Kidney (tissue), 14 donors: ENCODE measurements around the gene HSPA1B. TPM values are rescaled to one million over a fixed set of nuclear protein-coding genes. Genes with fewer than 3 reads are reported as not detected.

Experiments
- DNase-seq, 5 donors: peaks; one replicate each; pipeline ENCODE4 v3.0.0-alpha.2; 2013 to 2020
- FAIRE-seq: peaks from 2 replicates; lab custom pipeline; 2012; peaks lifted over from hg19 to GRCh38; lab: Jason Lieb, UNC
- H3K27ac ChIP-seq, 2 donors: one replicate each; pipeline ENCODE4 v1.7.0; 2013; ENCODE audit warnings: low read depth in 2 of 2, low read length in 2 of 2, inconsistent platforms in 1 of 2
- H3K27me3 ChIP-seq: one replicate; pipeline ENCODE4 v1.7.1; 2013; ENCODE audit warnings: low read length, inconsistent platforms; ENCODE audit not compliant: control insufficient read depth, insufficient read depth
- H3K36me3 ChIP-seq, 3 donors: one replicate each; pipeline versions ENCODE4 v1.7.0 to v1.7.1; 2013; ENCODE audit warnings: low read length in 3 of 3, control low read depth in 1 of 3, inconsistent platforms in 1 of 3; ENCODE audit not compliant: insufficient read depth in 3 of 3, control insufficient read depth in 2 of 3
- H3K4me1 ChIP-seq, 3 donors: one replicate each; pipeline versions ENCODE4 v1.7.0 to v1.7.1; 2013; ENCODE audit warnings: low read length in 3 of 3, inconsistent platforms in 1 of 3, low read depth in 1 of 3; ENCODE audit not compliant: control insufficient read depth in 2 of 3, insufficient read depth in 2 of 3
- H3K4me3 ChIP-seq, 3 donors: one replicate each; pipeline versions ENCODE4 v1.7.0 to v1.8.1; 2013; ENCODE audit warnings: low read length in 3 of 3, control low read depth in 1 of 3, inconsistent platforms in 1 of 3
- H3K9ac ChIP-seq, 3 donors: one replicate each; pipeline versions ENCODE4 v1.7.0 to v1.7.1; 2013; ENCODE audit warnings: low read length in 3 of 3, control low read depth in 1 of 3, inconsistent platforms in 1 of 3
- H3K9me3 ChIP-seq, 3 donors: one replicate each; pipeline versions ENCODE4 v1.7.0 to v1.7.1; 2013; ENCODE audit warnings: low read length in 3 of 3, control low read depth in 1 of 3, inconsistent platforms in 1 of 3; ENCODE audit not compliant: control insufficient read depth in 2 of 3, insufficient read depth in 1 of 3
- CTCF ChIP-seq: IDR thresholded peaks from 3 replicates; pipeline ENCODE4 v1.5.1; 2012; ENCODE audit warnings: mild to moderate bottlenecking, moderate library complexity, borderline replicate concordance; ENCODE audit not compliant: insufficient read depth; ENCODE audit errors: extremely low read depth
- intact Hi-C: fragments of 100-400 bp; cut with DNase I; formaldehyde crosslinking; loops from one replicate; pipeline ENCODE4 v1.11.1; 2022
- polyA plus RNA-seq: library from polyadenylated mRNA; stranded (reverse); fragments of 350-450 nt; fragmentation: Illumina TruSeq; extraction: RNeasy Lipid Tissue Mini Kit (QIAGEN cat#74804); gene quantifications from one replicate; pipeline ENCODE4 v1.2.3, GENCODE V29; 2014; ENCODE audit warnings: low read depth, low replicate concordance; ENCODE audit not compliant: insufficient read depth
- total RNA-seq: library from RNA; stranded (reverse); fragmentation: NEBNext Ultra II Directional; extraction: Animal tissue kit (Norgen Biotek cat#: 25700); gene quantifications from one replicate; pipeline ENCODE4 v1.2.1, GENCODE V29; 2021
- donor health status: control.
- donor health status: control.
- donor health status: control.
- donor health status: control.
- donor health status: control.
- donor health status: DM: yes; HTN: yes; CAD: no.
- donor health status: Normal renal cell carcinoma (clear cell type).

The HSPA1B gene
- total and polyA plus RNA-seq, 2 donors from 2014 or later, result 142 to 175 TPM

- no peak overlapping the region for H3K27ac ChIP-seq
- intact Hi-C loops, result no loop called here
- peaks cover 0 to 12% (median 9%) of the 10 kb centered on the region in 3 donors for H3K36me3 ChIP-seq
- FAIRE-seq (no peak), DNase-seq (no peak)
- H3K9me3 ChIP-seq, result no peaks in the 10 kb centered on the region
- H3K4me3 ChIP-seq, result no peak overlapping the region
- peaks cover 0 to 17% (median 0%) of the 10 kb centered on the region in 3 donors for H3K4me1 ChIP-seq
- H3K9ac ChIP-seq, result no peak overlapping the region
- TF ChIP-seq CTCF, result no peak
- no peaks in the 10 kb centered on the region for H3K27me3 ChIP-seq
Measured at GRCh38 chr6:31778999-31779885, 48.3 kb upstream of the HSPA1B start.

DNA sequence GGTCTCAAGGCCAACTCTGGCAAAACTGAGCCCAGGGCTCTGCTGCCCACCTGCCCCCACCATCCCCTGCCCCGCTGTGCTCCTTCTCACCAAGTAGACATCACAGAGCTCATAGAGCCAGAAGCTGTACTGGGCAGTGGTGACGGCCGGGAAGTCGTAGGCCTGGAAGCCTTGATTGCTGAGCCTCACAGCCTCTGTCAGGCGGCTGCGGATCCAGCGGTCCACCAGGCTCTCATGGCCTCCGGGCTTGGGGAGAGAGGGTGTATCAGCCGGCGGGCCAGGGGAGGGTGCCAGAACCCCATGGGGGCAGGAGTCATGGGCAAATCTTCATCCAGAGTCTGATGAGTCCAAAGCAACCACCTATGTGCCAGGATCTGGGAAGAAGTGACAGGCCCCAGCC lies 47.6 kb upstream of the HSPA1B start:
- no peaks in the 10 kb centered on the region for H3K9me3 ChIP-seq
- H3K36me3 ChIP-seq, result peaks cover 0 to 15% (median 13%) of the 10 kb centered on the region in 3 donors
- DNase-seq (no peak), FAIRE-seq (no peak)
- H3K9ac ChIP-seq, result no peak overlapping the region
- intact Hi-C loops, result no loop called here
- no peak overlapping the region for H3K27ac ChIP-seq
- no peaks in the 10 kb centered on the region for H3K27me3 ChIP-seq
- H3K4me1 ChIP-seq, result peaks cover 0 to 17% (median 0%) of the 10 kb centered on the region in 3 donors
- TF ChIP-seq CTCF, result no peak
- no peak overlapping the region for H3K4me3 ChIP-seq

DNA sequence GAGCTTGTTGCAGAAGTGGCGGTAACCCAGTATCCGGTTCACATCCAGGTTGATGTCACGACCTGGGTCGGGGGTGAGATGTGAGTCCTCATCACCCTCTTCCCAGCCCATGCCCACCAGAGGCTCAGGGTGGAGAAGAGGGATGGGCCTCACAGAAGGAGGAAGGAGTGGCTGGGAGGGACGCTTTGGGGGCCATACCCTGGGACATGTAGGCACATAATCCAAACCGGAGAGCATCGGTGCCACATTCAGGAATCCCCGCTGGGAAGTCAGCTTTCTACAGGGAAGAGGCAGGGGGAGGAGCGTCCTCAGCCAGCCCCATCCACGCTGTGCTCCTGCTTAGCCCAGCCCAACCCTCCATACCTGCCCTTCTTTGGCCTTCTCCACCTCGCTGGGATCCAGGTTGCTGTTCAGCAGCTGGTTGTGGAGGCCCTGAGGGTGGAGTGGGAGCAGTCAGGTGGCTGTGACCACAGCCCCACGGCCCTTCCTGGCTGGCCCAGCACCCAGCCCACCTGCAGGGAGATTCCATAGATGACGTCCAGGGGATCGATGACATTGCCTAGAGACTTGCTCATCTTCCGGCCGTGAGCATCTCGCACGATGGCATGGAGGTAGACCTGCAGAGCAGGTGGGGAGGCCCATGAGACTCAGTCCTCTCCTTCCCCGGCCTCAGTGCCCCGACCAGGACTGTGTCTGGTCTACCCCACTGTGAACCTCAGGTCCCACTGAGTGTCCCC lies 46.9 kb upstream of the HSPA1B start:
- DNase-seq (peak in 1 of 5 donors; percentile 60), FAIRE-seq (no peak)
- Histone ChIP-seq H3K4me3 (no peak overlapping the region), H3K27me3 (no peaks in the 10 kb centered on the region), H3K9me3 (no peaks in the 10 kb centered on the region), H3K9ac (no peak overlapping the region), H3K36me3 (peaks cover 0 to 18% (median 18%) of the 10 kb centered on the region in 3 donors), H3K27ac (no peak overlapping the region), H3K4me1 (peaks cover 0 to 14% (median 0%) of the 10 kb centered on the region in 3 donors)
- no peak for TF ChIP-seq CTCF
- intact Hi-C loops, result no loop called here
